GM18907 (cell line): Measurements from ENCODE around the gene RASSF3.

ENCODE experiments used
- ATAC-seq: cut with Tn5 transposase; IDR thresholded peaks from one replicate; pipeline ENCODE4 v1.9.1; 2021; ENCODE audit warnings: mild to moderate bottlenecking, moderate library complexity; ENCODE audit not compliant: unreplicated experiment

The RASSF3 gene

DNA sequence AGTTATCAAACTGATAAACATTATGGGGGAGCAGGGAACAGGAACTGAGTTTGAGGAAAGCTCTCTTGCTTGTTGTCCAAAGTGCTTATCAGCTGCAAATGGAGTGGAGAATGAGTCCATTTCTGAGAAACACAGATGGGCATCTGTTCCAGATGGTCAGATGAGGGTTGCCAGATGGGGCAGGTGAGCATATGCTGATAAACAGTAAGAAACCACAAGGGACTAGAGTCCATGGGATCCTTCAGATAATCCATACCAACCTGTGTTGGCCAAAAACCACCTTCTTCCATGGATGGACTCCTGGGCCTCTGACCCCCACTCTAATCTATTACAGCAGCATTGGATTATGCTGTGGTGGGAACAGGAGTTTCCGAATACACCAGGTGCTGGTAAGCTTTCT is 110.6 kb downstream of the RASSF3 start:
- no peak for ATAC-seq

DNA sequence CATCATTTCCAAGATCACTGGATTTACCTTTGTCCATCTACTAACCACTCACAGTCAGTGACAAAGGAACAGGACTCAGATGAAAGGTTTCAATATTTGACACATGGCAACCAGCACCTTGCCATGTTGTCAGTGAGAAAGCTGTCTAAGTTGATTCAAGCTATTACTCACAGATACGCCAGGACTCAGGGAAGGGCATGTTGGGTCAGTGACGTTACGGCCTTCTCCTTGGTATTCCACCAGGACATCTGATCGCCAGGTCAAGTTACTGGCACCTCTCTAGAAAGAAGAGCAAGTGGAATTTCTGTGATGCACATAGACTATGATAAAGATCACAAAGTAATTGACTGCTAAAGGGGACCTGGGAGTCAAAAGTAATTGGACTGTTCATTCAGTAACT is 112.5 kb downstream of the RASSF3 start:
- ATAC-seq: no peak

DNA sequence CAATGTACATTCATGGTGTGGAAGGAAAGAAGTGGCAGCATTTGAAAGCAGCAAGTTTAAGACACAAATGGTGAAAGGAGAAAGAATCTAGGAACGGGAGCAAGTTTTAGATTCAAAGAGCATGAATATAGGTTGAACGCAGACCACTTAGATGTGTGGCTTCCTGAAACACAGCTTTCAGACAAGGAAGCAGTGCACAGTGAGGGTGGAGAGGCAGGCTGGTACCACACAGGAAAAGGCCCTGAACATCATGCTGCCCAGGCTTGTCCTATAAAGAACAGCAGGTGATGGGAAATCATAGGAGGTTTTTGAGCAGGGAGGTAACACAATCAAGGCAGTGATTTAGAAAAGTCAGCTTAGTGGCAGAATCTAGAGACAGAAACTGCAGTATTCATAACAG is 113.3 kb downstream of the RASSF3 start:
- no peak for ATAC-seq

DNA sequence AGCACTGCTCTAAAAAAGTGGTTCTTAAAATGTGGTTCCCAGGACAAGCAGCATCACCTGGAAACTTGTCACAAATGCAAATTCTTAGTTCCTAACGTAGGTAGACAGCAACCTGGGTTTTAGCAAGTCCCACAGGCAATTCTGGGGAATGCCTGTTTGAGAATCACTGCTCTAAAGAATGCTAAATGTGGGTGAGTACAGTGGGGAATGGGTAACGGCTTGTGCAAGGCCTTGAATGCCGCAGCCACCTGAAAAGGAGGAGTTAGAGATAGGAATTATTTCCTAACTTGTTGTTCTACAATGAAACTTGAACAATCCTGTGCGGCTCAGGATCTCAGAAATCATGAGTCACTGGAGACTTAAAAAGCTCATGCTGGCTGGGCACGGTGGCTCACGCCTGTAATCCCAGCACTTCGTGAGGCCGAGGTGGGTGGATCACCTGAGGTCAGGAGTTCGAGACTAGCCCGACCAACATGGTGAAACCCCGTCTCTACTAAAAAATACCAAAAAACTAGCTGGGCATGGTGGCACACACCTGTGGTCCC is 114.0 kb downstream of the RASSF3 start:
- ATAC-seq: no peak

DNA sequence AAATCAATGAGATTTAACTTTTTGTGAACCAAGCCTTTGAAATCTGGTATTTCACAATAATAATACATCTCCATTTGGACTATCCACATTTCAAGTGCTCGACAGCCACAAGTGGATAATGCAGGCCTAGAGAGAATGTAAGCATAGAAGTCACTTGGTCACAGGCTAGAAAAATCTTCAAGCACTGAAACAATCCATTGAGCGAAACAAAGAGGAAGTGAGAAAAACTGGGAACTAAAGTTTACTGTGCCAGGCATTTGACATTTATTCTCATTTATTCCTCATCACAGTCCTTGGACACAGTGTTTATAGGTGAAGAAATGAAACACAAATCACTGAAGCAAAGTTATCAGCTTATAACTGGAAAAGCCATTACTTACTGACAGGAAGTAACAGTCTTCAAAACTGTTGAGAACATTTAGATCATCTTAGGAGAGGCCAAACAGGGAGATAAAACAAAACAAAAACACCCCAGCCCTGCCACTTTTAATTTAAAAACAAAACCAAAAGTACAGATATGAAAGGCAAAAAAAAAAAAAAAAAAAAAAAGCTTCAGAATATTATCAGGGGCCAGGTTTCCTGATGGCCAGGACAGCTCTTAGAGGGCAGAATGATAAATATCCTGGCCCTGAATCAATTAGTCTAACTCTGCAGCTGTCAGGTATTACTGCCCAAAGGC is 119.8 kb downstream of the RASSF3 start:
- ATAC-seq: peak; percentile 49

DNA sequence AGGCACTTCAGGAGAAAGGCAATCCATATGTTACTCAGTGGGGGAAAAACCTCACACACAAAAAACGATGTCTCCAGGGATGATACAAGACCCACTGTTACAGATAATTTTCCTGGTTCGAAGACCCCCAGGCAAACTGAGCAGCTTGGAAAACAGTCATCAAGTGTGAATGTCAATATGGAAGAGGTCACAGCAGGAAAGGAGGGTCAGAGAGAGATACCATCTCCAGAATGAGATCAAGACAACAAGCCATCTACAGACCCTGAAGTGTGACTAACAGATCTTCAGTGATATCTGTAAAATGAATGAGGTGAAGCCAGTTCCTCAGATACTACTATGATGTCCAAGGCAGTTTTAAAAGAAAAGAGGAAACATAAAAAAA is 120.3 kb downstream of the RASSF3 start:
- peak; percentile 8 for ATAC-seq

DNA sequence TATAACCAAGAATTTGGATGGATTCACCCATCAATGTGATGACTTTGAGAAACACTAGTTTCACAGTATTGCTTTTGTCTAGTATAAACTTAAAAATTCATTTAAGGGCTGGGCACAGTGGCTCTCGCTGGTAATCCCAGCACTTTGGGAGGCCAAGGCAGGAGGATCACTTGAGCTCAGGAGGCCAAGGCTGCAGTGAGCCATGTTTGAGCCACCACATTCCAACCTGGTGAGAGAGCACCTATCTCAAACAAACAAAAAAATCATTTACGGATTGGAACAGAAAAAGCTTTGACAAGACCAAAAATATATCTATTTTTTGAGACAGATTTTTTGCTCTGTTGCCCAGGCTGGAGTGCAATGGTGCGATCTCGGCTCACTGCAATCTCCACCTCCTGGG is 121.4 kb downstream of the RASSF3 start:
- no peak for ATAC-seq

DNA sequence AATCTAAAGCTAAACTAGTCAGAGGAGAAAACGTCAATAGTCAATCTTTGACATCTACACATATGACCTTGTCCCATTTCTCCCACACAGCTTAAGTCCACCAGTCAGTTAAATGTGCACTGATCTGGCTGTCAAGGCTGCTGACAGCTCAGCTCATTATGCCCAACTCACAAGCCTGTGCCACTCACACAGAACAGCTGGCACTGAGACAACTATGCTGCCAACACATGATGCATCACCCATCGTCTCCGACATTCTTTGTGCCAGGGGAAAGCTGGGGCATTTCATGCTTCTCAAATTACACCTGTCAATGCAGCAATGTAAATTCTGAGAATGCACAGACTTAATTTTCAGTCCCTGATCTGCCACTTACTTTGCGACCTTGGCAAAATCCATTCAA is 123.6 kb downstream of the RASSF3 start:
- no peak for ATAC-seq

DNA sequence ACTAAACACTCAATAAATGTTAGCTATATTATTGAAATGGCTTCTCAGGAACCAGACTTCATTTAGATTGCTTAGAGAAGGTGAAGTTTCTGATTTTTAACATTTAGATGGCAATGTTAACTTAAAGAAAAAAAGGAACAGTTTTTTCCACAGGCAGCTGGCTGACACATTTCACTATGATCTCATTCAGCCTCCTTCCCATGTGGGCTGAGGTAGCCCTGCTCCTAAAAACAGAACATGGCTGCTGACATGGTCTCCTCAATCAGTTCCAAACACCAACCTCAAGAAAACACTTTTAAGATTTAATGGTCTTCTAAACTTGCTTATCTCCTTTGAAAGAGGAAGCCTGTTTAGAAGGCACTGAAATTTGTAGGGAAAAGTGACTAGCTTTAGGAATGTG is 125.1 kb downstream of the RASSF3 start:
- ATAC-seq: no peak

DNA sequence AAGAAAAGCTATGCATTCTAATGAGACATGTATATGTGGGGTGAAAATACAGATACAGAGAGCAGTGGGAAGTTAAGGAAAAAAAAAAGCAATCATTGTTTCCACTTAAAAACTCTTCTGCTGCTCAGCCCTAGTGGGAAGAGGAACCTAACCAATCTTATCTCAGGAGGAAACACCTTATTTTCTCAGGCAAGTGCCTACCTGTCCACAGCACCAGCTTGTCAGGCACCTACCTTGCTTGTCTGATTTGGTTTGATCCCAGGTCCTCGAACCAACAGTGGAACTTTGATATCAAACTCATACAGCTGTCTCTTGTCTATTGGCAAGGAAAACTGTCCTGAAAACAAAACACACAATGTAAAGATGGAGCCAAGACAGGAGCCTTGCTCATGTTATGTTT is 126.5 kb downstream of the RASSF3 start:
- ATAC-seq: no peak

DNA sequence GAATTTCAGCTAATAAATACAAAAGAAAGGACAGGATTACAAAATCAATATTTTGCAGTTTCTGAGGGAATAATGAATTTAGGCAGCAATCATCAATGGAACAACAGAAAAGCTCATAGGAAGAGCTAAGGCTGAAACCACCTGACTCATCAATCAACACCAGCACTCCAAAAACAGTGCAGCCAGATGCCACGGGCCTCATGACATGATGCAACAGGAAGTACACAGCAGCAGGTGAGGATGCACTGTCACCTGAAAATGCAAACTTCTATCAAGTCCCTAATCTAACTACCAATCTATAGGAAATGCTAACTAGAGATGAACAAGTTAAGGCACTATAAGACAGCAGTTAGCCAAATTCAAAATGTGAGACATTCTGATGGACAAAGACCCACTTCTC is 127.2 kb downstream of the RASSF3 start:
- ATAC-seq: no peak

DNA sequence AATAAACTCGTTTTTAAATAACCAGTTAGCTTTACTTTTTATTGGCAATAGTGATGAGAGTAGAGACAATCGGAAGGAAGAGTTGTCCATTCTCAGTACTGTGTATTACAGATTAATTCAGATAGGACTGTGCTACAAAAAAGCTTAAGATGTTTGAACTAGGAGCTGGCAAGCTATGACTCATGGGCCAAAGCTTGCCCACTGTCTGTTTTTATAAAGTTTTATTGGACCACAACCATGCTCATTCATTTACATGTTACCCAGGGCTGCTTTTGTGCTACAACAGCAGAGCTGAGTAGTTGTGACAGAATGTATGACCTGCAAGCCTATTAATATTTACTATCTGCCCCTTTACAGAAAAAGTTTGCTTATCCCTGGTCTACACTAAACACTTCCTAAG is 129.5 kb downstream of the RASSF3 start:
- no peak for ATAC-seq

DNA sequence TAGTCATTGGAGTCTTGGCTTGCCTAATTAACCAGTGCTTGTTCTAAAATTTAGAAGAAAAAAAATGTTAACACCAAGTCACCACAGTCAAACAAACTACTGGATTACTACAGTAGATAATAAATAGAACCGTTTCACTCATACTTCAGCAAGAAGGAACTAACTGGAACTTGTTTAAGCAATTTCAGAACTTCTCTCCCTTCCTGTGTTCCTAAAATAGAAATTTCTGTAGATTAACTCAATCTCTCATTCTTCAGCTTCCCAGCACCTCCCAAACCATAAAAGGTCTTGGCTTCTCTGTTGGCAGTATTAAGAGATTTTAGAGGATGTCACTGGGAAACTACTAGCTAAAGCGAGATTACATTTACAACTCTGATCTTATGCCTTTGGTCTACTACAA is 130.4 kb downstream of the RASSF3 start:
- no peak for ATAC-seq

DNA sequence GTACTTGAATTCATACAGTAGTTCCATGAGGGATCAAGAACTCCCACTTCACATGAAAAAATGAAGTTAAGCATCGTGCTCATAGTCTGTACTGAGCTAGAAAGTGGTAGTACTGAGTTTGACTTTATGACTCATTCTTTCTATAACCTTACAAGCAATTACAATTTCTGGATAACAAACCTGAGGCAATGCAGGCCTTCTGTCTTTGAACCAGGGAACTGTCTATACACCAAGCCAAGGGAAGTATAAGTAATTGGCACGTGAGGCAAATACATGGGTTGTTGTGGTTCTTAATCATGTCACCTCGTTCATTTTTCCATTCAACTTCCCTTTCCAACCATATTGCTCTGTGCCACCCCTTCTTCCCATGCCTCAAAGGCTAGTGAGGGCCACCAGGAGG is 132.1 kb downstream of the RASSF3 start:
- ATAC-seq: no peak

DNA sequence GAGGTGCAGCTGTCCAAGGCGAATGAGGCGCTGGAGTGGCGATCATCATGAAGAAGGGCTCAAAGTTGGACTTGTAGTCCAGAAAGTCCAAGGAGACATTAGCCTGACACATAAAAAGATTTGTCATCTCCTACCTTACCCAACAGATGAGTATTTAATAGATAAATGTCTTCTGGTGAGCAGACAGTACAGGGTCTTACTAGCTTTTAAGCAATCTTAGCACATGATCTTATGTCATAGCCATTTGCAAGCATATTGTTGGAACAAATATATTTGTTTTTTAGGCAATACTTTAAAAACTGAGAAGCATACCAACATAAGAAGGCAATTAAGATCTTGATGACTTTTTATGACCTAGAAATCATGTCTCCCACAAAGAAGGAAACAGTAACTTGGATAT is 132.9 kb downstream of the RASSF3 start:
- ATAC-seq: no peak

DNA sequence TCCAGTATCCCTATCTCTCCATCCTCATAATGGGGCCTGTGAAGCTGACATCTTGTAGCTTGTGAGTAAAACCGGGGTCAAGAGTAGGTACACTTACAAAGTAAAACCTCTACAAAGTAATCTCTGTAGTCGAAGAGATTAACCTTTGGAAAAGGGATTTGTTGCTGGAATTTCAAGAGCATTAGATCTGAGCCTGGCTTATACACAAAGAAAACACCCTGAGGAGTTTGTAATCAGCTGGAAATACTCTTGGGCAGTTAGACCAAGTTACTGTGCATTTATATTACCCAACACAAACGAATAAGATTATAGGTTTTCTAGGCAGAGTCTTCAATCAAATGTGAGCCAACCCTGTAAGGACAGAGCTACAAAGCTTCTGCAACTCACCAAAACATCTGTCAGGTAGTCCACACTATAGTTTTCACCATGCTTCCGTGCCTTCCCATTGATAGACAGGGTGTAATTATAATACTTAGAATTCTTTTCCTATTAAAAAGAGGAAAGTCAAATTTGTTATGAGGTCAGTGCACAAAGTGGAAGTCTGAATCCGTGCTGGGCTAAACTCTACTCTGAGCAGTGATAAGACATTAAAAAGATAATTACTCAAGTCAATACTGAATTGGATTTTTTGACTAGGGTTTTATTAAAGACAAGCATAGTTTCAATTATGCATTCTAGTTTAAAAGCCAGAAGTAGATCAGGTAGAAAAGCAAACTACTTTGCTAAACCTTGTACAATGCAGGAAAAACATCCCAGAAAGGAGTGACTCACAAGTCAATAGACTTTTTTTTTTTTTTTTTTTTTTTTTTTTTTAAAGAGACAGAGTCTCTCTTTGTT is 134.3 kb downstream of the RASSF3 start:
- ATAC-seq: no peak

DNA sequence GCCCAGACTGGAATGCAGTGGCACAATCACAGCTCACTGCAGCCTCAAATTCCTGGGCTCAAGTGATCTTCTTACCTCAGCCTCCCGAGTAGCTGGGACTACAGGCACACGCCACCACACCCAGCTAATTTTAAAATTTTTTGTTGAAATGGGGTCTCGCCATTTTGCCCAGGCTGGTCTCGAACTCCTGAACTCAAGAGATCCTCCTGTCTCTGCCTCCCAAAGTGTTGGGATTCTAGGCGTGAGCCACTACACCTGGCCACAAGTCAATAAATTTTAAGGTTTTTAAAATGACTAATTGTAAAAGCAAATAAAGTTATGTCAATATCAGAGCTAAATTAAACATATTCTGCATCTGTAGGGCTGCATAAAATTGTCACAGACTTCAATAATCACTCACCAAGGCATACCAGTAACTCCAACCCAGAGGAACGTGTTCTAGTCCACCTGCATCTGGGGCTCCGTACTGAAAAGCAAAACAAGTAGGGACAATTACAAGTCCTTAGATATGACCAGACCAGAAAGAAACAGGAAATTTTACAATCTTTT is 135.0 kb downstream of the RASSF3 start:
- ATAC-seq: no peak

DNA sequence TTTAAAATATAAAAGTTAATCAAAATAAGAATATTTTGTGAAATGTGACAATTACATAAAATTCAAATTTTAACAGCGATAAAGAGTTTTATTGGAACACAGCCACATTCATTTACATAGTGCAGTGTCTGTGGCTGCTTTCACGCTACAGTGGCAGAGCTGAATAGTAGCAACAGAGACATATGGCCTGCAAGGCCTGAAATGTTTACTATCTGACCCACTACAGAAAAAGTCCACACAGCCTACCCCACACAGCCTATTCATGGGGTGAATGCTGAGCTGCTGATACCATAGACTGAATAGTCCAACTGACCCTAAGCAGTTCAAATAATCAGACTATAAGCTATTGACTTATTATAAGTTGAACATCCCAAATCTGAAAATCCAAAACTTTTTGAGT is 135.7 kb downstream of the RASSF3 start:
- ATAC-seq: no peak

DNA sequence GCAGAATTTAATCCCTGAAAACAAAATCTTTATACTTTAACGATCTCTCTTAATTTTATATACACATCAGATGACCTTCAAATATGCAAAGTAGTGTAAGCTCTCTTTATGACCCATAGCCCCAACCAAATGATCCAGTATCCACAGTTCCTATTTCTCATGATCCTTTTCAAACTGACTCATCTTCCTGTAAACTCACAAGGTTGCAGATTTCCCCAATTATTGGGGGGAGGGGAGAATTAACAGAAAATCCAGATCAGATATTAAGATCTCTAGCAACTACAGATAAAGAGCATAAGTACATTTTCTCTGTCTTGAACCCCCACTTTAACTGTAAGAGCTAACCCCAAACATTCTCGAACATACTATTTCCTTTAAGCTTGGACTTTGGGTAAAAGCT is 136.4 kb downstream of the RASSF3 start:
- no peak for ATAC-seq
